CD4-positive, alpha-beta T cell treated with Interferon alpha-2 for 1 hour (primary cell): Measurements from ENCODE around the gene DUOXA2.

Experiments
- DNase-seq, 2 donors: peaks; one replicate each; pipeline ENCODE4 v3.0.0-alpha.2; 2020 to 2022

Gene DUOXA2

GRCh38 chr15:45165536-45165935 is 51.4 kb downstream of the DUOXA2 start:
- DNase-seq = no peak

- peak; percentile 87 for DNase-seq
These were observed 52.9 kb downstream of the DUOXA2 start for GRCh38 chr15:45166834-45167630.

GRCh38 chr15:45167631-45168205 is 53.6 kb downstream of the DUOXA2 start:
- DNase-seq = no peak
